Activated CD4-positive, alpha-beta T cell treated with anti-CD3 and anti-CD28 coated beads for 36 hours (primary cell): ENCODE results near the gene MYO1A. TPM values are rescaled to one million over a fixed set of nuclear protein-coding genes. Genes with fewer than 3 reads are reported as not detected.
"Not testable (repeated sequence)": the region's sequence is repeated elsewhere in the genome, so short reads cannot be mapped to it uniquely, and the experiment has no call there.

Source experiments
- ATAC-seq: fragments of 200-7000 bp; cut with Tn5 transposase; one replicate; pipeline ENCODE4 v1.10.0; 2021; ENCODE audit warnings: mild to moderate bottlenecking, moderate library complexity
- CTCF ChIA-PET: fragments of 350-600 bp; sonication (Branson Sonifier 250); formaldehyde crosslinking; loops from one replicate; lab custom pipeline; 2021; ENCODE audit warnings: antibody characterized with exemption; lab: Charles Lee
- POLR2A ChIA-PET: fragments of 350-600 bp; sonication (Branson Sonifier 250); formaldehyde crosslinking; loops from one replicate; lab custom pipeline; 2021; ENCODE audit warnings: antibody characterized with exemption, inconsistent platforms; lab: Charles Lee
- DNase-seq: peaks from one replicate; pipeline ENCODE4 v3.0.0-alpha.2; 2020
- H3K27ac Mint-ChIP-seq: one replicate; pipeline ENCODE4 v1.8.0; 2021; ENCODE audit warnings: mixed read lengths
- H3K27me3 Mint-ChIP-seq: one replicate; pipeline ENCODE4 v1.8.0; 2021; ENCODE audit warnings: mixed read lengths
- H3K36me3 Mint-ChIP-seq: one replicate; pipeline ENCODE4 v1.8.0; 2021; ENCODE audit warnings: low read depth, mixed read lengths
- H3K4me1 Mint-ChIP-seq: one replicate; pipeline ENCODE4 v1.8.0; 2021; ENCODE audit warnings: mixed read lengths
- H3K4me3 Mint-ChIP-seq: one replicate; pipeline ENCODE4 v1.8.0; 2021; ENCODE audit warnings: mild to moderate bottlenecking, moderate library complexity, mixed read lengths
- H3K9me3 Mint-ChIP-seq: one replicate; pipeline ENCODE4 v1.8.0; 2021; ENCODE audit warnings: low read depth, mixed read lengths
- intact Hi-C, 2 experiments: fragments of 100-400 bp; cut with DNase I in 1 of 2; cut with micrococcal nuclease in 1 of 2; formaldehyde crosslinking; loops; one replicate each; pipeline versions ENCODE4 v1.14.2 to v1.15.1; 2022 to 2024; cut with DNase I, micrococcal nuclease
- total RNA-seq, 2 experiments: library from RNA; stranded (reverse); gene quantifications; one replicate each; pipeline ENCODE4 v1.2.3, GENCODE V29; 2021

MYO1A gene
- total RNA-seq, 2 experiments from 2014 or later: 2.4 to 2.6 TPM

GRCh38 chr12:57037264-57037663, 12.7 kb downstream of the MYO1A start:
- H3K27ac Mint-ChIP-seq: no peak overlapping the region
- no peaks in the 10 kb centered on the region for H3K9me3 Mint-ChIP-seq
- peaks cover 1% of the 10 kb centered on the region for H3K36me3 Mint-ChIP-seq
- no peaks in the 10 kb centered on the region for H3K27me3 Mint-ChIP-seq
- peaks cover 8% of the 10 kb centered on the region for H3K4me1 Mint-ChIP-seq
- ChIA-PET CTCF (interaction anchor here (0.6 to 1.6 kb wide), 5 partner anchors 9 to 57 kb away, joined by 3 to 6 read pairs (median 3); no protein-coding TSS in a partner anchor), POLR2A (no interaction called here)
- no peak for ATAC-seq
- DNase-seq: no peak
- H3K4me3 Mint-ChIP-seq: no peak overlapping the region
- intact Hi-C loops: no loop called here

GRCh38 chr12:57033431-57033830, 16.5 kb downstream of the MYO1A start:
- Mint-ChIP-seq H3K9me3 (no peaks in the 10 kb centered on the region), H3K36me3 (peaks cover 1% of the 10 kb centered on the region), H3K4me3 (no peak overlapping the region), H3K27ac (no peak overlapping the region), H3K4me1 (peaks cover 24% of the 10 kb centered on the region), H3K27me3 (no peaks in the 10 kb centered on the region)
- DNase-seq (no peak), ATAC-seq (no peak)
- intact Hi-C loops: no loop called here
- POLR2A ChIA-PET: interaction anchor here (0.7 kb wide), 1 partner anchor 12 kb away, joined by 3 read pairs; no protein-coding TSS in a partner anchor
- CTCF ChIA-PET: interaction anchor here (1.1 to 4.1 kb wide), 6 partner anchors 15 to 91 kb away, joined by 3 to 25 read pairs (median 5); no protein-coding TSS in a partner anchor

- Mint-ChIP-seq H3K4me1 (peaks cover 40% of the 10 kb centered on the region), H3K27me3 (no peaks in the 10 kb centered on the region), H3K27ac (peak overlapping the region; percentile 14), H3K36me3 (peaks cover 1% of the 10 kb centered on the region), H3K9me3 (no peaks in the 10 kb centered on the region), H3K4me3 (no peak overlapping the region)
- CTCF ChIA-PET: interaction anchor here (0.6 to 4.1 kb wide), 17 partner anchors 9 to 278 kb away, joined by 3 to 25 read pairs (median 4); partner anchors contain the start of genes MYO1A and TAC3
- intact Hi-C loops: no loop called here
- DNase-seq (no peak), ATAC-seq (no peak)
- POLR2A ChIA-PET: no interaction called here
Observed at GRCh38 chr12:57031789-57032188, 18.1 kb downstream of the MYO1A start.

GRCh38 chr12:57031138-57031725, 18.7 kb downstream of the MYO1A start:
- POLR2A ChIA-PET: no interaction called here
- ATAC-seq (peak; percentile 43), DNase-seq (peak; percentile 44)
- H3K4me3 Mint-ChIP-seq: no peak overlapping the region
- CTCF ChIA-PET: interaction anchor here (0.6 to 4.1 kb wide), 17 partner anchors 9 to 277 kb away, joined by 3 to 25 read pairs (median 4); partner anchors contain the start of genes MYO1A and TAC3
- H3K27me3 Mint-ChIP-seq: no peaks in the 10 kb centered on the region
- no peaks in the 10 kb centered on the region for H3K9me3 Mint-ChIP-seq
- intact Hi-C loops: no loop called here
- H3K36me3 Mint-ChIP-seq: peaks cover 1% of the 10 kb centered on the region
- H3K4me1 Mint-ChIP-seq: peaks cover 46% of the 10 kb centered on the region
- H3K27ac Mint-ChIP-seq: peak overlapping the region; percentile 55

- ChIA-PET CTCF (interaction anchor here (0.7 kb wide), 1 partner anchor 94 kb away, joined by 3 read pairs; no protein-coding TSS in a partner anchor), POLR2A (no interaction called here)
- Mint-ChIP-seq H3K27ac (no peak overlapping the region), H3K36me3 (no peaks in the 10 kb centered on the region), H3K4me3 (no peak overlapping the region), H3K4me1 (peaks cover 49% of the 10 kb centered on the region), H3K9me3 (no peaks in the 10 kb centered on the region), H3K27me3 (no peaks in the 10 kb centered on the region)
- ATAC-seq: no peak
- intact Hi-C loops: loop anchor here in 1 of 2 experiments (5.0 kb wide), 1 partner anchor 33 kb away; no protein-coding TSS in a partner anchor
- no peak for DNase-seq
Observed at GRCh38 chr12:57029457-57029856, 20.5 kb downstream of the MYO1A start.

- ATAC-seq: peak; percentile 64
- H3K36me3 Mint-ChIP-seq: no peaks in the 10 kb centered on the region
- intact Hi-C loops: loop anchor here in 1 of 2 experiments (5.0 kb wide), 1 partner anchor 35 kb away; no protein-coding TSS in a partner anchor
- no peaks in the 10 kb centered on the region for H3K9me3 Mint-ChIP-seq
- H3K27ac Mint-ChIP-seq: peak overlapping the region; percentile 88
- H3K4me3 Mint-ChIP-seq: no peak overlapping the region
- ChIA-PET CTCF (interaction anchor here (0.7 to 3.3 kb wide), 16 partner anchors 9 to 270 kb away, joined by 3 to 17 read pairs (median 6); partner anchors contain the start of genes STAT6 and TAC3), POLR2A (interaction anchor here (0.7 kb wide), 1 partner anchor 8 kb away, joined by 4 read pairs; no protein-coding TSS in a partner anchor)
- peak; percentile 44 for DNase-seq
- no peaks in the 10 kb centered on the region for H3K27me3 Mint-ChIP-seq
- peaks cover 49% of the 10 kb centered on the region for H3K4me1 Mint-ChIP-seq
Observed at GRCh38 chr12:57027805-57028153, 22.1 kb downstream of the MYO1A start.

GRCh38 chr12:57027011-57027804, 22.7 kb downstream of the MYO1A start:
- Mint-ChIP-seq H3K27ac (peak overlapping the region; percentile 88), H3K27me3 (no peaks in the 10 kb centered on the region), H3K4me1 (peaks cover 49% of the 10 kb centered on the region), H3K4me3 (no peak overlapping the region), H3K36me3 (no peaks in the 10 kb centered on the region), H3K9me3 (no peaks in the 10 kb centered on the region)
- POLR2A ChIA-PET: interaction anchor here (0.5 to 0.7 kb wide), 2 partner anchors 9 to 46 kb away, joined by 4 read pairs; no protein-coding TSS in a partner anchor
- DNase-seq (peak; percentile 22), ATAC-seq (peak; percentile 49)
- intact Hi-C loops: loop anchor here in 1 of 2 experiments (5.0 kb wide), 1 partner anchor 35 kb away; no protein-coding TSS in a partner anchor
- CTCF ChIA-PET: interaction anchor here (0.6 to 3.3 kb wide), 19 partner anchors 8 to 269 kb away, joined by 3 to 17 read pairs (median 5); partner anchors contain the start of genes STAT6 and TAC3

GRCh38 chr12:57025196-57025595, 24.7 kb downstream of the MYO1A start:
- no peaks in the 10 kb centered on the region for H3K9me3 Mint-ChIP-seq
- CTCF ChIA-PET: interaction anchor here (0.7 to 3.3 kb wide), 6 partner anchors 16 to 87 kb away, joined by 3 to 17 read pairs (median 4); partner anchors contain the start of gene STAT6

GRCh38 chr12:57022324-57022723, 27.6 kb downstream of the MYO1A start:
- H3K9me3 Mint-ChIP-seq, DNase-seq, H3K27me3 Mint-ChIP-seq, intact Hi-C loops, H3K36me3 Mint-ChIP-seq, POLR2A ChIA-PET, H3K27ac Mint-ChIP-seq, H3K4me3 Mint-ChIP-seq, ATAC-seq: not testable (repeated sequence)
- H3K4me1 Mint-ChIP-seq: peaks cover 32% of the 10 kb centered on the region
- CTCF ChIA-PET: interaction anchor here (0.7 to 2.1 kb wide), 4 partner anchors 9 to 430 kb away, joined by 3 to 6 read pairs (median 4); no protein-coding TSS in a partner anchor

More at GRCh38 chr12:57025196-57025595, 24.7 kb downstream of the MYO1A start:
- Mint-ChIP-seq H3K36me3 (no peaks in the 10 kb centered on the region), H3K27me3 (no peaks in the 10 kb centered on the region), H3K27ac (no peak overlapping the region), H3K4me1 (peaks cover 38% of the 10 kb centered on the region), H3K4me3 (no peak overlapping the region)
- DNase-seq: no peak
- POLR2A ChIA-PET: no interaction called here
- intact Hi-C loops: loop anchor here in 1 of 2 experiments (5.0 kb wide), 1 partner anchor 37 kb away; no protein-coding TSS in a partner anchor
- no peak for ATAC-seq

GRCh38 chr12:57019983-57020719, 29.8 kb downstream of the MYO1A start:
- H3K4me3 Mint-ChIP-seq: no peak overlapping the region
- peak overlapping the region; percentile 60 for H3K27ac Mint-ChIP-seq
- intact Hi-C loops: no loop called here
- peaks cover 18% of the 10 kb centered on the region for H3K4me1 Mint-ChIP-seq
- H3K27me3 Mint-ChIP-seq: no peaks in the 10 kb centered on the region
- CTCF ChIA-PET: interaction anchor here (0.6 to 5.3 kb wide), 10 partner anchors 8 to 92 kb away, joined by 3 to 35 read pairs (median 6); partner anchors contain the start of gene ZBTB39
- POLR2A ChIA-PET: no interaction called here
- DNase-seq: no peak
- no peaks in the 10 kb centered on the region for H3K36me3 Mint-ChIP-seq
- no peak for ATAC-seq
- H3K9me3 Mint-ChIP-seq: no peaks in the 10 kb centered on the region
